Activated effector memory CD4-positive, alpha-beta T cell treated with anti-CD3 and anti-CD28 coated beads, Interleukin-2, amount 50 U/mL, for 16 hours (primary cell): ENCODE data around the gene CPNE5.
A peak's percentile ranks its signal among the peaks of the same experiment; 100 is the strongest.

Source experiments
- DNase-seq: peaks from one replicate; pipeline ENCODE4 v3.0.0-alpha.2; 2020

The CPNE5 gene

GRCh38 chr6:36856277-36856676 is 17.0 kb upstream of the CPNE5 start:
- no peak for DNase-seq

GRCh38 chr6:36855750-36856149 is 16.5 kb upstream of the CPNE5 start:
- DNase-seq: no peak

- no peak for DNase-seq
These were observed 14.1 kb upstream of the CPNE5 start for GRCh38 chr6:36853325-36853724.

GRCh38 chr6:36852481-36853147 is 13.4 kb upstream of the CPNE5 start:
- no peak for DNase-seq

GRCh38 chr6:36851626-36852025 is 12.4 kb upstream of the CPNE5 start:
- DNase-seq: no peak

GRCh38 chr6:36851149-36851614 is 11.9 kb upstream of the CPNE5 start:
- DNase-seq: no peak

GRCh38 chr6:36850021-36850420 is 10.8 kb upstream of the CPNE5 start:
- no peak for DNase-seq

- no peak for DNase-seq
These were observed 9.6 kb upstream of the CPNE5 start for GRCh38 chr6:36848658-36849441.

- DNase-seq: no peak
These were observed 8.7 kb upstream of the CPNE5 start for GRCh38 chr6:36847991-36848390.

GRCh38 chr6:36847152-36847551 is 7.9 kb upstream of the CPNE5 start:
- DNase-seq: no peak

GRCh38 chr6:36845233-36845632 is 6.0 kb upstream of the CPNE5 start:
- DNase-seq: no peak

GRCh38 chr6:36844232-36845170 is 5.3 kb upstream of the CPNE5 start:
- DNase-seq: no peak

- DNase-seq: no peak
These were observed 3.9 kb upstream of the CPNE5 start for GRCh38 chr6:36843170-36843569.

GRCh38 chr6:36841756-36842155 is 2.5 kb upstream of the CPNE5 start:
- no peak for DNase-seq

- peak; percentile 73 for DNase-seq
These were observed 1.5 kb upstream of the CPNE5 start for GRCh38 chr6:36840432-36841403.

GRCh38 chr6:36839749-36840431 is 646 bp upstream of the CPNE5 start:
- DNase-seq: peak; percentile 79

- DNase-seq: no peak
These were observed 1.6 kb downstream of the CPNE5 start for GRCh38 chr6:36837686-36838085.

- no peak for DNase-seq
These were observed 2.3 kb downstream of the CPNE5 start for GRCh38 chr6:36837022-36837339.

- DNase-seq: no peak
These were observed 2.9 kb downstream of the CPNE5 start for GRCh38 chr6:36836111-36837021.

- no peak for DNase-seq
These were observed 4.5 kb downstream of the CPNE5 start for GRCh38 chr6:36834576-36835341.
